T-helper 2 cell treated with Interferon-gamma antibody and Interleukin-4, amounts not matched to agents 5 μg/mL and 100 μg/mL, for 36 hours (primary cell): ENCODE results near the gene SEMA3B.
"Not testable (repeated sequence)": the region's sequence is repeated elsewhere in the genome, so short reads cannot be mapped to it uniquely, and the experiment has no call there.

ENCODE experiments used
- DNase-seq: peaks from one replicate; pipeline ENCODE4 v3.0.0; 2021; ENCODE audit warnings: low spot score
- H3K27ac Mint-ChIP-seq: one replicate; pipeline ENCODE4 v1.8.0; 2021; ENCODE audit warnings: mild to moderate bottlenecking, mixed read lengths
- H3K27me3 Mint-ChIP-seq: one replicate; pipeline ENCODE4 v1.8.0; 2021; ENCODE audit warnings: low read depth, mixed read lengths
- H3K36me3 Mint-ChIP-seq: one replicate; pipeline ENCODE4 v1.8.0; 2021; ENCODE audit warnings: low read depth, mixed read lengths
- H3K4me1 Mint-ChIP-seq: one replicate; pipeline ENCODE4 v1.8.0; 2021; ENCODE audit warnings: low read depth, mixed read lengths
- H3K4me3 Mint-ChIP-seq: one replicate; pipeline ENCODE4 v1.8.0; 2022; ENCODE audit warnings: mild to moderate bottlenecking, moderate library complexity, mixed read lengths
- H3K9me3 Mint-ChIP-seq: one replicate; pipeline ENCODE4 v1.8.0; 2021; ENCODE audit warnings: mixed read lengths

The SEMA3B gene

GRCh38 chr3:50243543-50243895, 25.4 kb upstream of the SEMA3B start:
- H3K9me3 Mint-ChIP-seq = no peaks in the 10 kb centered on the region
- no peak overlapping the region for H3K4me3 Mint-ChIP-seq
- H3K36me3 Mint-ChIP-seq = peaks cover 37% of the 10 kb centered on the region
- H3K4me1 Mint-ChIP-seq = peaks cover 69% of the 10 kb centered on the region
- H3K27ac Mint-ChIP-seq = peak overlapping the region; percentile 80
- no peaks in the 10 kb centered on the region for H3K27me3 Mint-ChIP-seq
- DNase-seq = no peak

GRCh38 chr3:50244813-50245212, 24.1 kb upstream of the SEMA3B start:
- not testable (repeated sequence) for H3K9me3 Mint-ChIP-seq, DNase-seq, H3K27me3 Mint-ChIP-seq
- Mint-ChIP-seq H3K36me3 (peaks cover 25% of the 10 kb centered on the region), H3K4me3 (peak overlapping the region; percentile 82), H3K4me1 (peaks cover 60% of the 10 kb centered on the region), H3K27ac (peak overlapping the region; percentile 75)

- Mint-ChIP-seq H3K36me3 (peaks cover 25% of the 10 kb centered on the region), H3K27ac (peak overlapping the region; percentile 75), H3K27me3 (no peaks in the 10 kb centered on the region), H3K9me3 (no peaks in the 10 kb centered on the region), H3K4me1 (peaks cover 59% of the 10 kb centered on the region), H3K4me3 (peak overlapping the region; percentile 82)
- no peak for DNase-seq
Observed at GRCh38 chr3:50245251-50245745, 23.6 kb upstream of the SEMA3B start.

GRCh38 chr3:50245831-50246516, 23.0 kb upstream of the SEMA3B start:
- no peaks in the 10 kb centered on the region for H3K27me3 Mint-ChIP-seq

GRCh38 chr3:50246517-50246954, 22.4 kb upstream of the SEMA3B start:
- peak overlapping the region; percentile 82 for H3K4me3 Mint-ChIP-seq
- H3K36me3 Mint-ChIP-seq = peaks cover 27% of the 10 kb centered on the region
- H3K9me3 Mint-ChIP-seq = no peaks in the 10 kb centered on the region
- peak; percentile 91 for DNase-seq
- H3K27me3 Mint-ChIP-seq = no peaks in the 10 kb centered on the region
- peak overlapping the region; percentile 93 for H3K27ac Mint-ChIP-seq
- H3K4me1 Mint-ChIP-seq = peaks cover 60% of the 10 kb centered on the region

More at GRCh38 chr3:50245831-50246516, 23.0 kb upstream of the SEMA3B start:
- DNase-seq = peak; percentile 90
- H3K4me1 Mint-ChIP-seq = peaks cover 60% of the 10 kb centered on the region
- peak overlapping the region; percentile 82 for H3K4me3 Mint-ChIP-seq
- H3K36me3 Mint-ChIP-seq = peaks cover 26% of the 10 kb centered on the region
- H3K27ac Mint-ChIP-seq = peak overlapping the region; percentile 93
- H3K9me3 Mint-ChIP-seq = no peaks in the 10 kb centered on the region

- Mint-ChIP-seq H3K9me3 (no peaks in the 10 kb centered on the region), H3K36me3 (peaks cover 24% of the 10 kb centered on the region), H3K4me3 (peak overlapping the region; percentile 32), H3K27me3 (no peaks in the 10 kb centered on the region), H3K27ac (peak overlapping the region; percentile 85), H3K4me1 (peaks cover 46% of the 10 kb centered on the region)
- DNase-seq = no peak
Observed at GRCh38 chr3:50248387-50248786, 20.6 kb upstream of the SEMA3B start.

GRCh38 chr3:50249457-50249856, 19.5 kb upstream of the SEMA3B start:
- H3K9me3 Mint-ChIP-seq = no peaks in the 10 kb centered on the region
- H3K4me1 Mint-ChIP-seq = peaks cover 39% of the 10 kb centered on the region
- no peak overlapping the region for H3K27ac Mint-ChIP-seq
- no peak overlapping the region for H3K4me3 Mint-ChIP-seq
- H3K27me3 Mint-ChIP-seq = no peaks in the 10 kb centered on the region
- peaks cover 31% of the 10 kb centered on the region for H3K36me3 Mint-ChIP-seq
- no peak for DNase-seq

- Mint-ChIP-seq H3K4me3 (no peak overlapping the region), H3K9me3 (no peaks in the 10 kb centered on the region), H3K36me3 (peaks cover 34% of the 10 kb centered on the region), H3K4me1 (peaks cover 31% of the 10 kb centered on the region), H3K27ac (no peak overlapping the region), H3K27me3 (no peaks in the 10 kb centered on the region)
- no peak for DNase-seq
Observed at GRCh38 chr3:50250514-50250913, 18.4 kb upstream of the SEMA3B start.

GRCh38 chr3:50251220-50251619, 17.7 kb upstream of the SEMA3B start:
- no peak overlapping the region for H3K4me3 Mint-ChIP-seq
- peaks cover 25% of the 10 kb centered on the region for H3K4me1 Mint-ChIP-seq
- H3K36me3 Mint-ChIP-seq = peaks cover 34% of the 10 kb centered on the region
- no peaks in the 10 kb centered on the region for H3K9me3 Mint-ChIP-seq
- DNase-seq = peak; percentile 63
- H3K27me3 Mint-ChIP-seq = no peaks in the 10 kb centered on the region
- H3K27ac Mint-ChIP-seq = peak overlapping the region; percentile 36

GRCh38 chr3:50254577-50255250, 14.2 kb upstream of the SEMA3B start:
- H3K4me1 Mint-ChIP-seq = peaks cover 13% of the 10 kb centered on the region
- peaks cover 51% of the 10 kb centered on the region for H3K36me3 Mint-ChIP-seq
- no peak overlapping the region for H3K27ac Mint-ChIP-seq
- no peak for DNase-seq
- no peak overlapping the region for H3K4me3 Mint-ChIP-seq
- no peaks in the 10 kb centered on the region for H3K27me3 Mint-ChIP-seq
- H3K9me3 Mint-ChIP-seq = no peaks in the 10 kb centered on the region

- Mint-ChIP-seq H3K9me3 (no peaks in the 10 kb centered on the region), H3K36me3 (peaks cover 48% of the 10 kb centered on the region), H3K27ac (no peak overlapping the region), H3K4me1 (peaks cover 12% of the 10 kb centered on the region), H3K4me3 (no peak overlapping the region), H3K27me3 (no peaks in the 10 kb centered on the region)
- no peak for DNase-seq
Observed at GRCh38 chr3:50255251-50255615, 13.7 kb upstream of the SEMA3B start.

GRCh38 chr3:50256978-50257890, 11.7 kb upstream of the SEMA3B start:
- DNase-seq = no peak
- no peak overlapping the region for H3K27ac Mint-ChIP-seq
- H3K9me3 Mint-ChIP-seq = no peaks in the 10 kb centered on the region
- no peak overlapping the region for H3K4me3 Mint-ChIP-seq
- no peaks in the 10 kb centered on the region for H3K27me3 Mint-ChIP-seq
- H3K36me3 Mint-ChIP-seq = peaks cover 41% of the 10 kb centered on the region
- H3K4me1 Mint-ChIP-seq = peaks cover 6% of the 10 kb centered on the region

- peaks cover 6% of the 10 kb centered on the region for H3K4me1 Mint-ChIP-seq
- H3K27ac Mint-ChIP-seq = peak overlapping the region; percentile 10
- H3K4me3 Mint-ChIP-seq = no peak overlapping the region
- no peak for DNase-seq
- H3K9me3 Mint-ChIP-seq = no peaks in the 10 kb centered on the region
- peaks cover 40% of the 10 kb centered on the region for H3K36me3 Mint-ChIP-seq
- H3K27me3 Mint-ChIP-seq = no peaks in the 10 kb centered on the region
Observed at GRCh38 chr3:50258029-50258680, 10.8 kb upstream of the SEMA3B start.
